Natural killer cell (primary cell): ENCODE measurements around the gene YARS2. TPM values are rescaled to one million over a fixed set of nuclear protein-coding genes. Genes with fewer than 3 reads are reported as not detected.

Experiments
- ATAC-seq, 3 donors: fragments of 150-1000 bp in 2 of 3; fragments of 200-7000 bp in 1 of 3; cut with Tn5 transposase; 1 replicate in 1 of 3; 2 replicates in 2 of 3; pipeline ENCODE4 v1.10.0; 2021; ENCODE audit warnings: mild to moderate bottlenecking in 2 of 3, moderate library complexity in 2 of 3
- DNase-seq, 2 donors: peaks; one replicate each; pipeline versions ENCODE4 v3.0.0 to v3.0.0-alpha.2; 2013 to 2021; ENCODE audit warnings: mixed read lengths in 1 of 2
- H3K27ac ChIP-seq: one replicate; pipeline ENCODE4 v1.5.1; 2013; ENCODE audit warnings: mild to moderate bottlenecking, low read length
- H3K27me3 ChIP-seq: one replicate; pipeline ENCODE4 v1.6.1; 2013; ENCODE audit warnings: low read length; ENCODE audit not compliant: control insufficient read depth, insufficient read depth
- H3K36me3 ChIP-seq: one replicate; pipeline ENCODE4 v1.6.1; 2013; ENCODE audit warnings: low read length; ENCODE audit not compliant: control insufficient read depth, insufficient read depth
- H3K4me1 ChIP-seq: one replicate; pipeline ENCODE4 v1.6.1; 2013; ENCODE audit warnings: low read length; ENCODE audit not compliant: control insufficient read depth, insufficient read depth
- H3K4me3 ChIP-seq: one replicate; pipeline ENCODE4 v1.5.1; 2013; ENCODE audit warnings: low read length
- H3K9me3 ChIP-seq: one replicate; pipeline ENCODE4 v1.6.1; 2013; ENCODE audit warnings: low read length; ENCODE audit not compliant: control insufficient read depth, insufficient read depth
- H3K27ac Mint-ChIP-seq, 2 donors: one replicate each; pipeline ENCODE4 v1.8.0; 2022; ENCODE audit warnings: mild to moderate bottlenecking in 2 of 2, mixed read lengths in 2 of 2, moderate library complexity in 1 of 2
- H3K27me3 Mint-ChIP-seq, 2 donors: one replicate each; pipeline ENCODE4 v1.8.0; 2022; ENCODE audit warnings: low read depth in 2 of 2, mixed read lengths in 2 of 2
- H3K36me3 Mint-ChIP-seq: one replicate; pipeline ENCODE4 v1.8.0; 2022; ENCODE audit warnings: mixed read lengths
- H3K4me1 Mint-ChIP-seq, 2 donors: one replicate each; pipeline ENCODE4 v1.8.0; 2022; ENCODE audit warnings: mixed read lengths in 2 of 2
- H3K4me3 Mint-ChIP-seq: one replicate; pipeline ENCODE4 v1.8.0; 2022; ENCODE audit warnings: mild to moderate bottlenecking, moderate library complexity, mixed read lengths
- H3K9me3 Mint-ChIP-seq, 2 donors: one replicate each; pipeline ENCODE4 v1.8.0; 2022; ENCODE audit warnings: mixed read lengths in 2 of 2
- CTCF ChIP-seq: fragments of 200-600 bp; IDR thresholded peaks from one replicate; pipeline ENCODE4 v1.8.0; 2022; ENCODE audit warnings: antibody characterized with exemption
- WGBS: methylation state at CpG from one replicate; pipeline ENCODE4 v1.1.7; 2013; ENCODE audit warnings: missing lambda C conversion rate; ENCODE audit not compliant: insufficient coverage; 5-methylcytosine and 5-hydroxymethylcytosine counted together
- intact Hi-C: fragments of 100-400 bp; cut with micrococcal nuclease; formaldehyde crosslinking; loops from one replicate; pipeline ENCODE4 v1.14.2; 2022
- total RNA-seq, 4 donors: library from RNA; stranded (reverse); fragments of 120-200 nt in 1 of 4; gene quantifications; one replicate each; pipeline versions ENCODE4 v1.2.3 to v1.2.4, GENCODE V29; 2013 to 2022

YARS2 gene
- total RNA-seq, 3 donors from 2014 or later (not counting 1 experiment from before 2014, with no cell fraction given), result 9.2 to 15.9 (median 9.3) TPM

GRCh38 chr12:32794281-32794680 is 38.6 kb upstream of the YARS2 start:
- no peaks in the 10 kb centered on the region for H3K36me3 Mint-ChIP-seq
- ATAC-seq, result no peak

GRCh38 chr12:32789916-32790315 is 34.2 kb upstream of the YARS2 start:
- no peak for ATAC-seq
- Histone ChIP-seq H3K27me3 (no peaks in the 10 kb centered on the region), H3K36me3 (no peaks in the 10 kb centered on the region), H3K4me3 (no peak overlapping the region), H3K9me3 (no peaks in the 10 kb centered on the region), H3K4me1 (no peaks in the 10 kb centered on the region), H3K27ac (no peak overlapping the region)
- Mint-ChIP-seq H3K27me3 (peaks cover 0 to 3% of the 10 kb centered on the region in 2 donors), H3K27ac (no peak overlapping the region), H3K36me3 (no peaks in the 10 kb centered on the region), H3K4me3 (no peak overlapping the region), H3K4me1 (no peaks in the 10 kb centered on the region), H3K9me3 (no peaks in the 10 kb centered on the region)
- WGBS, result 35% methylated on average over 1 of the region's 2 CpGs
- DNase-seq, result no peak
- intact Hi-C loops, result no loop called here
- TF ChIP-seq CTCF, result no peak

More at GRCh38 chr12:32794281-32794680, 38.6 kb upstream of the YARS2 start:
- H3K27me3 Mint-ChIP-seq, result no peaks in the 10 kb centered on the region
- Histone ChIP-seq H3K36me3 (no peaks in the 10 kb centered on the region), H3K27me3 (no peaks in the 10 kb centered on the region), H3K9me3 (no peaks in the 10 kb centered on the region), H3K4me1 (no peaks in the 10 kb centered on the region), H3K27ac (no peak overlapping the region), H3K4me3 (no peak overlapping the region)
- no peak for TF ChIP-seq CTCF
- intact Hi-C loops, result no loop called here
- no peaks in the 10 kb centered on the region for H3K4me1 Mint-ChIP-seq
- no peak for DNase-seq
- H3K27ac Mint-ChIP-seq, result no peak overlapping the region
- H3K9me3 Mint-ChIP-seq, result peaks cover 0 to 2% of the 10 kb centered on the region in 2 donors
- WGBS, result 88% methylated on average over 2 of the region's 4 CpGs
- no peak overlapping the region for H3K4me3 Mint-ChIP-seq

GRCh38 chr12:32789446-32789845 is 33.7 kb upstream of the YARS2 start:
- Histone ChIP-seq H3K4me3 (no peak overlapping the region), H3K27me3 (no peaks in the 10 kb centered on the region), H3K9me3 (no peaks in the 10 kb centered on the region), H3K4me1 (no peaks in the 10 kb centered on the region), H3K27ac (no peak overlapping the region), H3K36me3 (no peaks in the 10 kb centered on the region)
- ATAC-seq, result no peak
- no peak for TF ChIP-seq CTCF
- Mint-ChIP-seq H3K9me3 (no peaks in the 10 kb centered on the region), H3K36me3 (no peaks in the 10 kb centered on the region), H3K27ac (no peak overlapping the region), H3K27me3 (peaks cover 0 to 3% of the 10 kb centered on the region in 2 donors), H3K4me1 (no peaks in the 10 kb centered on the region), H3K4me3 (no peak overlapping the region)
- no peak for DNase-seq
- intact Hi-C loops, result no loop called here

GRCh38 chr12:32788405-32788804 is 32.7 kb upstream of the YARS2 start:
- H3K4me3 ChIP-seq, result no peak overlapping the region
- no peaks in the 10 kb centered on the region for H3K27me3 ChIP-seq
- H3K4me1 ChIP-seq, result no peaks in the 10 kb centered on the region
- peaks cover 0 to 6% of the 10 kb centered on the region in 2 donors for H3K27me3 Mint-ChIP-seq
- no peak overlapping the region for H3K4me3 Mint-ChIP-seq
- H3K27ac ChIP-seq, result no peak overlapping the region
- DNase-seq, result no peak
- no peaks in the 10 kb centered on the region for H3K9me3 Mint-ChIP-seq
- intact Hi-C loops, result no loop called here
- H3K9me3 ChIP-seq, result no peaks in the 10 kb centered on the region
- ATAC-seq, result no peak
- 81% methylated on average over 4 of the region's 4 CpGs for WGBS
- no peak for TF ChIP-seq CTCF
- H3K27ac Mint-ChIP-seq, result no peak overlapping the region
- no peaks in the 10 kb centered on the region for H3K4me1 Mint-ChIP-seq
- no peaks in the 10 kb centered on the region for H3K36me3 Mint-ChIP-seq
- H3K36me3 ChIP-seq, result no peaks in the 10 kb centered on the region
